ENCODE data around the gene ERC2. TPM values are rescaled to one million over a fixed set of nuclear protein-coding genes. Genes with fewer than 3 reads are reported as not detected.

ERC2 gene
- total RNA-seq, 2 donors from 2014 or later: 16.1 to 22.8 TPM

DNA sequence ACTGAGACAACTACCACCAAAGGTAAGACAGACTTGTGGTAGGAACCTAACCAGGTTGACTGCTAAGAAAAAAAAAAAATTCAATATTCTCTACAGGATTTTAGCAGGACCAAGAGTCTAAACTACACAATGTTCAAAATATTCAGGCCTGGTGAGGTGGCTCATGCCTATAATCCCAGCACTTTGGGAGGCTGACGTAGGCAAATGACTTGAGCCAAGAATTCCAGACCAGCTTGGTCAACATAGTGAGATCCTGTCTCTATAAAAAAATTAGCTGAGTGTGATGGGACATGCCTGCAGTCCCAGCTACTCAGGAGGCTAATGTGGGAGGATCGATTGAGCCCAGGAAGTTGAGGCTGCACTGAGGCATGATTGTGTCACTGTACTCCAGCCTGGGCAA, 639.6 kb downstream of the ERC2 start:
- Histone ChIP-seq H3K9ac (ENCODE audit: extremely low read depth, low read length, poor library complexity, severe bottlenecking) (no peak overlapping the region), H3K4me3 (ENCODE audit: low read length) (no peak overlapping the region), H3K27me3 (ENCODE audit: control insufficient read depth, insufficient read depth, low read length, poor library complexity, severe bottlenecking) (no peaks in the 10 kb centered on the region), H3K36me3 (ENCODE audit: control insufficient read depth, insufficient read depth, low read length) (no peaks in the 10 kb centered on the region), H3K9me3 (ENCODE audit: control insufficient read depth, low read length) (peaks cover 14% of the 10 kb centered on the region), H3K27ac (ENCODE audit: low read depth, low read length) (no peak overlapping the region), H3K4me1 (ENCODE audit: control insufficient read depth, insufficient read depth, low read length) (no peaks in the 10 kb centered on the region)
- 86% methylated on average over 2 of the region's 2 CpGs; no CpG with 5 or more reads in 1 of the 2 experiments for WGBS, 2 experiments (ENCODE audit: insufficient coverage in 1 of 2, insufficient read length in 1 of 2)
- no peak for DNase-seq
- Mint-ChIP-seq H3K4me1 (no peaks in the 10 kb centered on the region), H3K27ac (no peak overlapping the region), H3K9me3 (peaks cover 18% of the 10 kb centered on the region), H3K4me3 (no peak overlapping the region), H3K36me3 (ENCODE audit: low read depth) (no peaks in the 10 kb centered on the region), H3K27me3 (ENCODE audit: insufficient read depth) (no peaks in the 10 kb centered on the region)
- TF ChIP-seq, protein P1, sequence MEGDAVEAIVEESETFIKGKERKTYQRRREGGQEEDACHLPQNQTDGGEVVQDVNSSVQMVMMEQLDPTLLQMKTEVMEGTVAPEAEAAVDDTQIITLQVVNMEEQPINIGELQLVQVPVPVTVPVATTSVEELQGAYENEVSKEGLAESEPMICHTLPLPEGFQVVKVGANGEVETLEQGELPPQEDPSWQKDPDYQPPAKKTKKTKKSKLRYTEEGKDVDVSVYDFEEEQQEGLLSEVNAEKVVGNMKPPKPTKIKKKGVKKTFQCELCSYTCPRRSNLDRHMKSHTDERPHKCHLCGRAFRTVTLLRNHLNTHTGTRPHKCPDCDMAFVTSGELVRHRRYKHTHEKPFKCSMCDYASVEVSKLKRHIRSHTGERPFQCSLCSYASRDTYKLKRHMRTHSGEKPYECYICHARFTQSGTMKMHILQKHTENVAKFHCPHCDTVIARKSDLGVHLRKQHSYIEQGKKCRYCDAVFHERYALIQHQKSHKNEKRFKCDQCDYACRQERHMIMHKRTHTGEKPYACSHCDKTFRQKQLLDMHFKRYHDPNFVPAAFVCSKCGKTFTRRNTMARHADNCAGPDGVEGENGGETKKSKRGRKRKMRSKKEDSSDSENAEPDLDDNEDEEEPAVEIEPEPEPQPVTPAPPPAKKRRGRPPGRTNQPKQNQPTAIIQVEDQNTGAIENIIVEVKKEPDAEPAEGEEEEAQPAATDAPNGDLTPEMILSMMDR (conservative IDR thresholded peaks at IDR 0.05): no peak

GRCh38 chr3:55827786-55828185, 640.5 kb downstream of the ERC2 start:
- TF ChIP-seq, protein P1 (conservative IDR thresholded peaks at IDR 0.05): no peak
- WGBS, 2 experiments (ENCODE audit: insufficient coverage in 1 of 2, insufficient read length in 1 of 2): 89 to 95% methylated on average over 10 of the region's 10 CpGs
- H3K4me3 Mint-ChIP-seq: no peak overlapping the region
- DNase-seq: no peak
- H3K27me3 ChIP-seq (ENCODE audit: control insufficient read depth, insufficient read depth, low read length, poor library complexity, severe bottlenecking): no peaks in the 10 kb centered on the region
- H3K27ac ChIP-seq (ENCODE audit: low read depth, low read length): no peak overlapping the region
- H3K27ac Mint-ChIP-seq: no peak overlapping the region
- H3K36me3 ChIP-seq (ENCODE audit: control insufficient read depth, insufficient read depth, low read length): no peaks in the 10 kb centered on the region
- H3K9ac ChIP-seq (ENCODE audit: extremely low read depth, low read length, poor library complexity, severe bottlenecking): no peak overlapping the region
- H3K4me1 Mint-ChIP-seq: no peaks in the 10 kb centered on the region
- peaks cover 15% of the 10 kb centered on the region for H3K9me3 Mint-ChIP-seq
- no peaks in the 10 kb centered on the region for H3K27me3 Mint-ChIP-seq (ENCODE audit: insufficient read depth)
- H3K4me1 ChIP-seq (ENCODE audit: control insufficient read depth, insufficient read depth, low read length): no peaks in the 10 kb centered on the region
- no peak overlapping the region for H3K4me3 ChIP-seq (ENCODE audit: low read length)
- H3K9me3 ChIP-seq (ENCODE audit: control insufficient read depth, low read length): peaks cover 14% of the 10 kb centered on the region
- H3K36me3 Mint-ChIP-seq (ENCODE audit: low read depth): no peaks in the 10 kb centered on the region

DNA sequence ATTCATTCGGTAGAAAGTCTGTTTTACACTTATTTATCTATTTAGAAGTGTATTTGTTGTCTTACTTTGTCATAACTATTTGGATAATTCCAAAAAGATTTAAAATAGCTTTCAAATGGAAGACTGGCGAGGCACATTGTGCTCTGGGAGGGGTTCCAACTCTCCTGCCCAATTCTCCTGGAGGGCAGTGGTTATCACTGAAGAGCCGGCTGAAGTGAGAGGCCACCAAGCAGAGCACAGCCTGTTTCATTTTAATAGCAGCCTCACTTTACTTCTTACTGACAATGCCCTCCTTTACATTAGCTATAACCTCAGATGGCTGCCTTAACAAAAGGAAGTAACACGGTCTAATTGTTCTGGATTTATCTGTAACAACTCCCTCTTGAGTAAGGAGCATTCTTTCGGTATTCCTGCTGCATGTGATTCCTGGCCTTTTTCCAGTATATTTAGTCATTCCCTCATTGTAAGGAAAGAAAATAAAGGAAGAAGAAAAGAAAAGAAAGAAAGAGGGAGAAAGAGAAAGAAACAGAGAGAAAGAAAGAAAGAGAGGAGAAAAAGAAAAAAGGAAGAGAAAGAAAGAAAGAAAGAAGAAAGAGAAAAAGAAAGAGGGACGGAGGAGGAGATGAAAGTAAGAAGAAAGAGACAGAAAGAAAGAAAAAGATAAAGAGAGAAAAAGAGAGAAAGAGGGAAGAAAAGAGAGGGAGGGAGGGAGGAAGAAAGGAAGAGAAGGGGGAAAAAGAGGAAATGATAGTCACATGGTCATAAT, 641.4 kb downstream of the ERC2 start:
- H3K4me3 ChIP-seq (ENCODE audit: low read length): no peak overlapping the region
- H3K27ac Mint-ChIP-seq: no peak overlapping the region
- H3K9me3 ChIP-seq (ENCODE audit: control insufficient read depth, low read length): peaks cover 14% of the 10 kb centered on the region
- H3K4me1 ChIP-seq (ENCODE audit: control insufficient read depth, insufficient read depth, low read length): no peaks in the 10 kb centered on the region
- peaks cover 15% of the 10 kb centered on the region for H3K9me3 Mint-ChIP-seq
- H3K36me3 ChIP-seq (ENCODE audit: control insufficient read depth, insufficient read depth, low read length): no peaks in the 10 kb centered on the region
- no peak overlapping the region for H3K4me3 Mint-ChIP-seq
- no peaks in the 10 kb centered on the region for H3K27me3 Mint-ChIP-seq (ENCODE audit: insufficient read depth)
- TF ChIP-seq, protein P1 (conservative IDR thresholded peaks at IDR 0.05): no peak
- 87 to 91% methylated on average over 4 to 5 of the region's 6 CpGs for WGBS, 2 experiments (ENCODE audit: insufficient coverage in 1 of 2, insufficient read length in 1 of 2)
- H3K4me1 Mint-ChIP-seq: no peaks in the 10 kb centered on the region
- H3K27me3 ChIP-seq (ENCODE audit: control insufficient read depth, insufficient read depth, low read length, poor library complexity, severe bottlenecking): no peaks in the 10 kb centered on the region
- no peak for DNase-seq
- no peak overlapping the region for H3K27ac ChIP-seq (ENCODE audit: low read depth, low read length)
- H3K9ac ChIP-seq (ENCODE audit: extremely low read depth, low read length, poor library complexity, severe bottlenecking): no peak overlapping the region
- no peaks in the 10 kb centered on the region for H3K36me3 Mint-ChIP-seq (ENCODE audit: low read depth)
